Cardiac muscle cell (in vitro differentiated cells and primary cell): ENCODE measurements around the gene SKA2. TPM values are rescaled to one million over a fixed set of nuclear protein-coding genes. Genes with fewer than 3 reads are reported as not detected.

ENCODE experiments used
- DNase-seq, 2 donors: peaks; one replicate each; pipeline versions ENCODE4 v3.0.0 to v3.0.0-alpha.2; 2010 to 2017; ENCODE audit warnings: low read depth in 1 of 2, low spot score in 1 of 2
- H3K27ac ChIP-seq: fragments of 200-600 bp; sonication (generic); 2 replicates; pipeline ENCODE4 v1.5.1; 2016
- H3K27me3 ChIP-seq: fragments of 200-600 bp; sonication (generic); 2 replicates; pipeline ENCODE4 v1.6.0; 2016; ENCODE audit warnings: control low read depth
- H3K36me3 ChIP-seq: fragments of 200-600 bp; sonication (generic); 2 replicates; pipeline ENCODE4 v1.5.1; 2016; ENCODE audit warnings: control low read depth
- H3K4me1 ChIP-seq: fragments of 200-600 bp; sonication (generic); 2 replicates; pipeline ENCODE4 v1.8.1; 2017; ENCODE audit warnings: low read depth, mild to moderate bottlenecking, mixed run types
- H3K4me3 ChIP-seq: fragments of 200-600 bp; sonication (generic); 2 replicates; pipeline ENCODE4 v1.5.1; 2016; ENCODE audit warnings: mild to moderate bottlenecking
- H3K9me3 ChIP-seq: fragments of 200-600 bp; sonication (generic); 2 replicates; pipeline ENCODE4 v1.5.1; 2017; ENCODE audit warnings: low read depth, mild to moderate bottlenecking, control low read depth
- polyA plus RNA-seq: library from polyadenylated mRNA; unstranded; fragments of >200 nt; fragmentation: Nextera tagmentation; extraction: Ambion mirVana; gene quantifications from 2 replicates; pipeline ENCODE4 v1.2.1, GENCODE V29; 2016
- total RNA-seq: library from RNA; depleted of rRNA; stranded (reverse); fragments of >200 nt; gene quantifications from 2 replicates; pipeline ENCODE4 v1.2.3, GENCODE V29; 2016
- TF ChIP-seq, protein P1 (sequence below): IDR thresholded peaks from 2 replicates; pipeline ENCODE4 v1.5.1; 2012; ENCODE audit warnings: low read depth, mild to moderate bottlenecking, low read length

Gene SKA2
- total and polyA plus RNA-seq, 2 experiments from 2014 or later, result 37.7 to 107 TPM

DNA sequence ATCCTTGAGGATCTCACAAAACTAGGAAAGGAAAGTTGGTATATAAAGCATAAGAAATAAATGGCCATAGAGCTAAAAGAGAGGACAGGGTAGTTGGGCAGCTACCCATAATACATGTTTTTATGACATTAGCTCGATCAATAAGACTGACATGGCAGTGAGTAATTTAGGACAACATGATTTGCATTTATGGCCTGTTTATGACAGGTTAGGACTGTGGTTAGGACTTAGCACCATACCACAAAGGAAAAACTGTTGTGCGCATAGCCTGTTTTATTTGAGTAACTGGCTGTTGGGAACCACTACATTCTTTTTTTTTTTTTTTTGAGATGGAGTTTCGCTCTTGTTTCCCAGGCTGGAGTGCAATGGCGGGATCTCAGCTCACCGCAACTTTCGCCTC lies 30.3 kb downstream of the SKA2 start:
- H3K27ac ChIP-seq, result no peak overlapping the region
- no peaks in the 10 kb centered on the region for H3K36me3 ChIP-seq
- no peak for DNase-seq
- H3K4me1 ChIP-seq, result no peaks in the 10 kb centered on the region
- no peaks in the 10 kb centered on the region for H3K27me3 ChIP-seq
- H3K9me3 ChIP-seq, result no peaks in the 10 kb centered on the region
- TF ChIP-seq, protein P1, sequence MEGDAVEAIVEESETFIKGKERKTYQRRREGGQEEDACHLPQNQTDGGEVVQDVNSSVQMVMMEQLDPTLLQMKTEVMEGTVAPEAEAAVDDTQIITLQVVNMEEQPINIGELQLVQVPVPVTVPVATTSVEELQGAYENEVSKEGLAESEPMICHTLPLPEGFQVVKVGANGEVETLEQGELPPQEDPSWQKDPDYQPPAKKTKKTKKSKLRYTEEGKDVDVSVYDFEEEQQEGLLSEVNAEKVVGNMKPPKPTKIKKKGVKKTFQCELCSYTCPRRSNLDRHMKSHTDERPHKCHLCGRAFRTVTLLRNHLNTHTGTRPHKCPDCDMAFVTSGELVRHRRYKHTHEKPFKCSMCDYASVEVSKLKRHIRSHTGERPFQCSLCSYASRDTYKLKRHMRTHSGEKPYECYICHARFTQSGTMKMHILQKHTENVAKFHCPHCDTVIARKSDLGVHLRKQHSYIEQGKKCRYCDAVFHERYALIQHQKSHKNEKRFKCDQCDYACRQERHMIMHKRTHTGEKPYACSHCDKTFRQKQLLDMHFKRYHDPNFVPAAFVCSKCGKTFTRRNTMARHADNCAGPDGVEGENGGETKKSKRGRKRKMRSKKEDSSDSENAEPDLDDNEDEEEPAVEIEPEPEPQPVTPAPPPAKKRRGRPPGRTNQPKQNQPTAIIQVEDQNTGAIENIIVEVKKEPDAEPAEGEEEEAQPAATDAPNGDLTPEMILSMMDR, result no peak
- no peak overlapping the region for H3K4me3 ChIP-seq

DNA sequence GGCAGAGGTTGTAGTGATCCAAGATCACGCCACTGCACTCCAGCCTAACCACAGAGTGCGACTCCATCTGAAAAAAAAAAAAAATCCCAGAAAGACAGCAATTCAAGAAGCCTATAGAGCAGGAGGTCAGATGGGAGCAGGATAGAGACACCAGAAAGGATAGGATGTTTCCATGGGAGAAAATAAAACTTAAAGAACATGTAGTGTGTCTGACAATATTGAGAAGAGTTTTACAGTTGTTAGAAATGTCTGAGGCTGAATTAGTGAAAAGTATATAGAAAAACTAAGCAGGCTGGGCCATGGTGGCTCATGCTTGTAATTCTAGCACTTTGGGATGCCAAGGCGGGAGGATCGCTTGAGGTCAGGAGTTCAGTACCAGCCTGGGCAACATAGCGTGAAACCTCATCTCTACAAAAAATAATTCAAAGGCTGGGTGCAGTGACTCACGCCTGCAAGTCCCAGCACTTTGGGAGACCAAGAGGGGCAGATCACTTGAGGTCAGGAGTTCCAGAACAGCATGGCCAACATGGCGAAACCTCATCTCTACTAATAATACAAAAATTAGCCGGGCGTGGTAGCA lies 33.0 kb downstream of the SKA2 start:
- H3K36me3 ChIP-seq, result peaks cover 10% of the 10 kb centered on the region
- DNase-seq, result no peak
- no peak overlapping the region for H3K4me3 ChIP-seq
- TF ChIP-seq, protein P1, result no peak
- H3K4me1 ChIP-seq, result no peaks in the 10 kb centered on the region
- no peak overlapping the region for H3K27ac ChIP-seq
- H3K27me3 ChIP-seq, result no peaks in the 10 kb centered on the region
- no peaks in the 10 kb centered on the region for H3K9me3 ChIP-seq

GRCh38 chr17:59115474-59115873 lies 39.5 kb downstream of the SKA2 start:
- H3K4me1 ChIP-seq, result no peaks in the 10 kb centered on the region
- TF ChIP-seq, protein P1, result no peak
- no peak overlapping the region for H3K4me3 ChIP-seq
- H3K27ac ChIP-seq, result no peak overlapping the region
- no peaks in the 10 kb centered on the region for H3K9me3 ChIP-seq
- H3K27me3 ChIP-seq, result no peaks in the 10 kb centered on the region
- no peak for DNase-seq
- H3K36me3 ChIP-seq, result peaks cover 19% of the 10 kb centered on the region

- H3K27me3 ChIP-seq, result no peaks in the 10 kb centered on the region
- DNase-seq, result no peak
- H3K4me3 ChIP-seq, result no peak overlapping the region
- peaks cover 8% of the 10 kb centered on the region for H3K36me3 ChIP-seq
- TF ChIP-seq, protein P1, result no peak
- no peaks in the 10 kb centered on the region for H3K4me1 ChIP-seq
- no peaks in the 10 kb centered on the region for H3K9me3 ChIP-seq
- no peak overlapping the region for H3K27ac ChIP-seq
Measured at GRCh38 chr17:59111539-59111938, 43.4 kb downstream of the SKA2 start.

DNA sequence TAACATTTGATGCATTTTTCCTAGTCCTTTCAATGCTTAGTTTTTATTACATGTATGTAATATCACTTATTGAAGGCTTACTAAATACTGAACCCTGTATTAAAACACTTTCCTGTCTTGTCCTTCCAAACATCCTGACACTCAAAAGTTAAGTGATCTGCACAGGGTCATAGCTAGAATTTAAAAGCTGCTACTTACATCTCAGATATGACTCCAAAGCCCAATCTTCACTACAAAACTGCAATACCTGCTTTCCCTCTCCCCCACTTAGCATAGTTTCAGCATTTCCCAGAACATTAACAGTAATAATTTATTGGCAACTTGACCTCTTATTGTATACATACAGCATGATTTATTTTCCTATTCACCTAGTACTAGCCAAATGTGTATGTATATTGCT lies 44.0 kb downstream of the SKA2 start:
- peaks cover 8% of the 10 kb centered on the region for H3K36me3 ChIP-seq
- H3K4me3 ChIP-seq, result no peak overlapping the region
- no peaks in the 10 kb centered on the region for H3K4me1 ChIP-seq
- H3K27ac ChIP-seq, result no peak overlapping the region
- H3K9me3 ChIP-seq, result no peaks in the 10 kb centered on the region
- DNase-seq, result no peak
- no peaks in the 10 kb centered on the region for H3K27me3 ChIP-seq
- TF ChIP-seq, protein P1, result no peak
